ENCODE data around the gene MATN4.

MATN4 gene

GRCh38 chr20:45318948-45319347 is 10.8 kb upstream of the MATN4 start:
- TF ChIP-seq CTCF (IDR thresholded peaks at IDR 0.05; ENCODE audit: insufficient read depth, low read length, poor library complexity, severe bottlenecking) (no peak), EZH2phosphoT487 (conservative IDR thresholded peaks at IDR 0.05; ENCODE audit: low read length) (no peak)
- Histone ChIP-seq H3K79me2 (ENCODE audit: insufficient read depth, low read length) (no peaks in the 10 kb centered on the region), H3K9me2 (replicated peaks; ENCODE audit: insufficient read depth, low read length) (no peaks in the 10 kb centered on the region), H3K36me3 (ENCODE audit: low read length) (no peaks in the 10 kb centered on the region), H3K27ac (ENCODE audit: low read depth, low read length) (no peak overlapping the region), H2AFZ (ENCODE audit: low read depth, low read length, severe bottlenecking) (no peak overlapping the region), H3K9me3 (ENCODE audit: insufficient read depth, low read length) (no peaks in the 10 kb centered on the region), H3K4me3 (ENCODE audit: insufficient read depth, low read length, poor library complexity, severe bottlenecking) (no peak overlapping the region), H3F3A (ENCODE audit: insufficient read depth) (peaks cover 19% of the 10 kb centered on the region), H3K27me3 (ENCODE audit: low read length) (no peaks in the 10 kb centered on the region), H3K9ac (ENCODE audit: low read length) (no peak overlapping the region), H4K20me1 (ENCODE audit: low read depth, low read length) (no peaks in the 10 kb centered on the region), H3K4me2 (ENCODE audit: low read depth, low read length, poor library complexity, severe bottlenecking) (no peak overlapping the region)

- Histone ChIP-seq H3K36me3 (ENCODE audit: low read length) (no peaks in the 10 kb centered on the region), H3K27ac (ENCODE audit: low read depth, low read length) (no peak overlapping the region), H4K20me1 (ENCODE audit: low read depth, low read length) (no peaks in the 10 kb centered on the region), H3K9me2 (replicated peaks; ENCODE audit: insufficient read depth, low read length) (no peaks in the 10 kb centered on the region), H3K4me3 (ENCODE audit: insufficient read depth, low read length, poor library complexity, severe bottlenecking) (no peak overlapping the region), H3K9me3 (ENCODE audit: insufficient read depth, low read length) (no peaks in the 10 kb centered on the region), H2AFZ (ENCODE audit: low read depth, low read length, severe bottlenecking) (no peak overlapping the region), H3K79me2 (ENCODE audit: insufficient read depth, low read length) (no peaks in the 10 kb centered on the region), H3K4me2 (ENCODE audit: low read depth, low read length, poor library complexity, severe bottlenecking) (no peak overlapping the region), H3K9ac (ENCODE audit: low read length) (no peak overlapping the region), H3K27me3 (ENCODE audit: low read length) (no peaks in the 10 kb centered on the region), H3F3A (ENCODE audit: insufficient read depth) (peaks cover 19% of the 10 kb centered on the region)
- TF ChIP-seq EZH2phosphoT487 (conservative IDR thresholded peaks at IDR 0.05; ENCODE audit: low read length) (no peak), CTCF (IDR thresholded peaks at IDR 0.05; ENCODE audit: insufficient read depth, low read length, poor library complexity, severe bottlenecking) (no peak)
Measured at GRCh38 chr20:45318386-45318939, 10.4 kb upstream of the MATN4 start.

- H2AFZ ChIP-seq (ENCODE audit: low read depth, low read length, severe bottlenecking): no peak overlapping the region
- no peak overlapping the region for H3K4me2 ChIP-seq (ENCODE audit: low read depth, low read length, poor library complexity, severe bottlenecking)
- no peaks in the 10 kb centered on the region for H3K79me2 ChIP-seq (ENCODE audit: insufficient read depth, low read length)
- H3F3A ChIP-seq (ENCODE audit: insufficient read depth): peaks cover 19% of the 10 kb centered on the region
- no peak overlapping the region for H3K27ac ChIP-seq (ENCODE audit: low read depth, low read length)
- no peaks in the 10 kb centered on the region for H4K20me1 ChIP-seq (ENCODE audit: low read depth, low read length)
- no peaks in the 10 kb centered on the region for H3K36me3 ChIP-seq (ENCODE audit: low read length)
- no peaks in the 10 kb centered on the region for H3K27me3 ChIP-seq (ENCODE audit: low read length)
- no peaks in the 10 kb centered on the region for H3K9me3 ChIP-seq (ENCODE audit: insufficient read depth, low read length)
- H3K9ac ChIP-seq (ENCODE audit: low read length): no peak overlapping the region
- H3K9me2 ChIP-seq (replicated peaks; ENCODE audit: insufficient read depth, low read length): no peaks in the 10 kb centered on the region
- no peak overlapping the region for H3K4me3 ChIP-seq (ENCODE audit: insufficient read depth, low read length, poor library complexity, severe bottlenecking)
- TF ChIP-seq CTCF (IDR thresholded peaks at IDR 0.05; ENCODE audit: insufficient read depth, low read length, poor library complexity, severe bottlenecking): no peak
- no peak for TF ChIP-seq EZH2phosphoT487 (conservative IDR thresholded peaks at IDR 0.05; ENCODE audit: low read length)
Measured at GRCh38 chr20:45317826-45318225, 9.7 kb upstream of the MATN4 start.
